Measurements from ENCODE around the gene KHDC3L. TPM values are rescaled to one million over a fixed set of nuclear protein-coding genes. Genes with fewer than 3 reads are reported as not detected.
"Not testable (repeated sequence)": the region's sequence is repeated elsewhere in the genome, so short reads cannot be mapped to it uniquely, and the experiment has no call there.

KHDC3L gene
- total and polyA plus RNA-seq, 2 experiments from 2014 or later: not detected

GRCh38 chr6:73391675-73392074 lies 29.2 kb downstream of the KHDC3L start:
- H2AFZ ChIP-seq: no peak overlapping the region
- H3K9me3 ChIP-seq (ENCODE audit: low read depth): no peaks in the 10 kb centered on the region
- H3K4me3 ChIP-seq: no peak overlapping the region
- no peak overlapping the region for H3K4me2 ChIP-seq
- H4K20me1 ChIP-seq (ENCODE audit: insufficient read depth, poor library complexity, severe bottlenecking): no peaks in the 10 kb centered on the region
- TF ChIP-seq EZH2phosphoT487 (IDR thresholded peaks at IDR 0.05; ENCODE audit: low read depth, severe bottlenecking, unreplicated experiment): no peak
- TF ChIP-seq CTCF (IDR thresholded peaks at IDR 0.05; ENCODE audit: poor library complexity): no peak
- no peak for TF ChIP-seq EZH2 (IDR thresholded peaks at IDR 0.05; ENCODE audit: borderline replicate concordance)
- WGBS (ENCODE audit: low lambda C conversion rate, missing lambda C conversion rate): 70% methylated on average over 2 of the region's 2 CpGs
- H3K79me2 ChIP-seq: no peaks in the 10 kb centered on the region
- no peaks in the 10 kb centered on the region for H3K27me3 ChIP-seq
- H3K9me2 ChIP-seq (replicated peaks; ENCODE audit: insufficient read depth): no peaks in the 10 kb centered on the region
- no peaks in the 10 kb centered on the region for H3K4me1 ChIP-seq (ENCODE audit: insufficient read depth)
- H3K27ac ChIP-seq: no peak overlapping the region
- no peak for DNase-seq (ENCODE audit: low spot score)
- no peaks in the 10 kb centered on the region for H3K36me3 ChIP-seq (replicated peaks; ENCODE audit: insufficient read depth, low read depth)

GRCh38 chr6:73392188-73392587 lies 29.7 kb downstream of the KHDC3L start:
- WGBS (ENCODE audit: low lambda C conversion rate, missing lambda C conversion rate): 83% methylated on average over 4 of the region's 4 CpGs
- H3K4me2 ChIP-seq; H3K4me1 ChIP-seq (ENCODE audit: insufficient read depth); DNase-seq (ENCODE audit: low spot score); H3K27me3 ChIP-seq; H4K20me1 ChIP-seq (ENCODE audit: insufficient read depth, poor library complexity, severe bottlenecking); H3K79me2 ChIP-seq; H3K9me2 ChIP-seq (replicated peaks; ENCODE audit: insufficient read depth); H2AFZ ChIP-seq; H3K4me3 ChIP-seq; H3K27ac ChIP-seq; H3K36me3 ChIP-seq (replicated peaks; ENCODE audit: insufficient read depth, low read depth); H3K9me3 ChIP-seq (ENCODE audit: low read depth): not testable (repeated sequence)

GRCh38 chr6:73393278-73393677 lies 30.8 kb downstream of the KHDC3L start:
- H2AFZ ChIP-seq: no peak overlapping the region
- no peak overlapping the region for H3K27ac ChIP-seq
- no peaks in the 10 kb centered on the region for H4K20me1 ChIP-seq (ENCODE audit: insufficient read depth, poor library complexity, severe bottlenecking)
- H3K9me3 ChIP-seq (ENCODE audit: low read depth): no peaks in the 10 kb centered on the region
- no peaks in the 10 kb centered on the region for H3K79me2 ChIP-seq
- DNase-seq (ENCODE audit: low spot score): no peak
- H3K4me3 ChIP-seq: no peak overlapping the region
- no peaks in the 10 kb centered on the region for H3K4me1 ChIP-seq (ENCODE audit: insufficient read depth)
- no peaks in the 10 kb centered on the region for H3K9me2 ChIP-seq (replicated peaks; ENCODE audit: insufficient read depth)
- no peak overlapping the region for H3K4me2 ChIP-seq
- 86% methylated on average over 3 of the region's 3 CpGs for WGBS (ENCODE audit: low lambda C conversion rate, missing lambda C conversion rate)
- TF ChIP-seq EZH2 (IDR thresholded peaks at IDR 0.05; ENCODE audit: borderline replicate concordance) (no peak), CTCF (IDR thresholded peaks at IDR 0.05; ENCODE audit: poor library complexity) (no peak), EZH2phosphoT487 (IDR thresholded peaks at IDR 0.05; ENCODE audit: low read depth, severe bottlenecking, unreplicated experiment) (no peak)
- no peaks in the 10 kb centered on the region for H3K36me3 ChIP-seq (replicated peaks; ENCODE audit: insufficient read depth, low read depth)
- no peaks in the 10 kb centered on the region for H3K27me3 ChIP-seq

GRCh38 chr6:73394577-73395354 lies 32.3 kb downstream of the KHDC3L start, which contains the start of gene DDX43:
DDX43 (plus strand) TSS chr6:73394828; CDS start chr6:73394906, 78 bp downstream.
- Histone ChIP-seq H3K4me2 (no peak within 1 kb of the TSS), H3K36me3 (replicated peaks; ENCODE audit: insufficient read depth, low read depth) (no peaks in the 10 kb centered on the region), H3K27ac (no peak within 1 kb of the TSS), H3K4me1 (ENCODE audit: insufficient read depth) (no peaks in the 10 kb centered on the region), H3K79me2 (no peaks in the 10 kb centered on the region), H3K9me3 (ENCODE audit: low read depth) (no peaks in the 10 kb centered on the region), H2AFZ (no peak within 1 kb of the TSS), H3K4me3 (no peak within 1 kb of the TSS), H4K20me1 (ENCODE audit: insufficient read depth, poor library complexity, severe bottlenecking) (no peaks in the 10 kb centered on the region), H3K9me2 (replicated peaks; ENCODE audit: insufficient read depth) (no peaks in the 10 kb centered on the region), H3K27me3 (no peaks in the 10 kb centered on the region)
- no peak for TF ChIP-seq CTCF (IDR thresholded peaks at IDR 0.05; ENCODE audit: poor library complexity)
- WGBS (ENCODE audit: low lambda C conversion rate, missing lambda C conversion rate): 98% methylated on average over 47 of the region's 54 CpGs
- no peak for DNase-seq (ENCODE audit: low spot score)
